ENCODE measurements around the gene SCMH1. TPM values are rescaled to one million over a fixed set of nuclear protein-coding genes. Genes with fewer than 3 reads are reported as not detected.

The SCMH1 gene
- polyA plus RNA-seq, 1 donor from 2014 or later = 23.0 TPM

GRCh38 chr1:41249319-41249718 lies 7.2 kb upstream of the SCMH1 start:
- Histone ChIP-seq H3K9me2 (ENCODE audit: insufficient read depth, low read length) (no peaks in the 10 kb centered on the region), H4K20me1 (ENCODE audit: insufficient read depth) (no peaks in the 10 kb centered on the region), H3K27me3 (ENCODE audit: insufficient read depth, low read depth, low read length) (no peaks in the 10 kb centered on the region), H3K4me2 (ENCODE audit: low read length) (no peak overlapping the region), H3K9ac (ENCODE audit: low read length) (no peak overlapping the region), H2AFZ (ENCODE audit: low read depth, low read length) (no peak overlapping the region), H3K27ac (ENCODE audit: low read length) (no peak overlapping the region), H3K36me3 (ENCODE audit: insufficient read depth, low read length) (no peaks in the 10 kb centered on the region), H3K79me2 (replicated peaks; ENCODE audit: insufficient read depth, low read length) (no peaks in the 10 kb centered on the region), H3K4me3 (ENCODE audit: low read length) (no peak overlapping the region), H3K9me3 (ENCODE audit: low read length) (no peaks in the 10 kb centered on the region), H3F3A (ENCODE audit: insufficient read depth, low read length, poor library complexity, severe bottlenecking) (no peaks in the 10 kb centered on the region)
- TF ChIP-seq POLR2AphosphoS5 (IDR thresholded peaks at IDR 0.05) (no peak), EZH2 (IDR thresholded peaks at IDR 0.05; ENCODE audit: borderline replicate concordance, insufficient read depth, low read length, poor library complexity, severe bottlenecking) (no peak), CTCF (IDR thresholded peaks at IDR 0.05; ENCODE audit: poor library complexity, severe bottlenecking) (no peak), EP300 (conservative IDR thresholded peaks at IDR 0.05; ENCODE audit: poor library complexity, severe bottlenecking) (no peak), TAF1 (IDR thresholded peaks at IDR 0.05; ENCODE audit: low read depth) (no peak), MXI1 (conservative IDR thresholded peaks at IDR 0.05; ENCODE audit: poor library complexity, severe bottlenecking) (no peak), RAD21 (conservative IDR thresholded peaks at IDR 0.05) (no peak)

GRCh38 chr1:41246568-41246967 lies 4.5 kb upstream of the SCMH1 start:
- Histone ChIP-seq H3K9me3 (ENCODE audit: low read length) (no peaks in the 10 kb centered on the region), H3K79me2 (replicated peaks; ENCODE audit: insufficient read depth, low read length) (no peaks in the 10 kb centered on the region), H3K36me3 (ENCODE audit: insufficient read depth, low read length) (no peaks in the 10 kb centered on the region), H3K4me2 (ENCODE audit: low read length) (no peak overlapping the region), H4K20me1 (ENCODE audit: insufficient read depth) (no peaks in the 10 kb centered on the region), H2AFZ (ENCODE audit: low read depth, low read length) (no peak overlapping the region), H3F3A (ENCODE audit: insufficient read depth, low read length, poor library complexity, severe bottlenecking) (no peaks in the 10 kb centered on the region), H3K27me3 (ENCODE audit: insufficient read depth, low read depth, low read length) (no peaks in the 10 kb centered on the region), H3K27ac (ENCODE audit: low read length) (no peak overlapping the region), H3K9me2 (ENCODE audit: insufficient read depth, low read length) (no peaks in the 10 kb centered on the region), H3K4me3 (ENCODE audit: low read length) (no peak overlapping the region), H3K9ac (ENCODE audit: low read length) (no peak overlapping the region)
- no peak for TF ChIP-seq REST (IDR thresholded peaks at IDR 0.05; ENCODE audit: borderline replicate concordance)
- TF ChIP-seq POLR2AphosphoS5 (IDR thresholded peaks at IDR 0.05) = no peak
- TF ChIP-seq EZH2 (IDR thresholded peaks at IDR 0.05; ENCODE audit: borderline replicate concordance, insufficient read depth, low read length, poor library complexity, severe bottlenecking) = no peak
- TF ChIP-seq CTCF (IDR thresholded peaks at IDR 0.05; ENCODE audit: poor library complexity, severe bottlenecking) = no peak
- no peak for TF ChIP-seq EP300 (conservative IDR thresholded peaks at IDR 0.05; ENCODE audit: poor library complexity, severe bottlenecking)
- TF ChIP-seq MXI1 (conservative IDR thresholded peaks at IDR 0.05; ENCODE audit: poor library complexity, severe bottlenecking) = no peak
- TF ChIP-seq RAD21 (conservative IDR thresholded peaks at IDR 0.05) = no peak
- TF ChIP-seq TAF1 (IDR thresholded peaks at IDR 0.05; ENCODE audit: low read depth) = no peak
- no peak for TF ChIP-seq SMC3 (conservative IDR thresholded peaks at IDR 0.05; ENCODE audit: poor library complexity)

Measured in neural cell (in vitro differentiated cells).